H1 (cell line): ENCODE results near the gene WDR91. TPM values are rescaled to one million over a fixed set of nuclear protein-coding genes. Genes with fewer than 3 reads are reported as not detected.

Experiments used
- ASH2L ChIP-seq: fragments of 200-600, 300-600 bp; sonication (generic); IDR thresholded peaks from one replicate; pipeline ENCODE4 v1.7.1; 2017; ENCODE audit warnings: low read length
- CHD2 ChIP-seq: IDR thresholded peaks from 2 replicates; pipeline ENCODE4 v1.6.1; 2012; ENCODE audit warnings: low read length, improper control_type of control experiment
- CTBP2 ChIP-seq: IDR thresholded peaks from 2 replicates; pipeline ENCODE4 v1.7.0; 2011; ENCODE audit warnings: borderline replicate concordance, mild to moderate bottlenecking, moderate library complexity, mixed read lengths, low read length; ENCODE audit not compliant: insufficient read depth, insufficient read length
- POLR2A ChIP-seq, 2 experiments: IDR thresholded peaks; 1 replicate in 1 of 2; 2 replicates in 1 of 2; pipeline ENCODE4 v1.6.1; 2011; ENCODE audit warnings: low read depth in 2 of 2, low read length in 2 of 2, mild to moderate bottlenecking in 2 of 2; ENCODE audit errors: control extremely low read depth in 1 of 2
- POU5F1 ChIP-seq: IDR thresholded peaks from 2 replicates; pipeline ENCODE4 v1.6.1; 2011; ENCODE audit warnings: low read depth, mild to moderate bottlenecking, low read length, moderate library complexity
- polyA plus RNA-seq, 7 experiments: library from polyadenylated mRNA; depleted of rRNA in 3 of 7; stranded (reverse) in 5 of 7; unstranded in 2 of 7; fragments of >200 nt in 5 of 7; fragments of 200-250 nt in 2 of 7; gene quantifications; 1 replicate in 5 of 7; 2 replicates in 1 of 7; 4 replicates in 1 of 7; pipeline versions ENCODE4 v1.2.1 to v1.2.3, GENCODE V29; 2011 to 2013; ENCODE audit warnings: missing spikeins in 2 of 7, mixed read lengths in 2 of 7
- total RNA-seq: library from RNA; stranded (reverse); fragmentation: NEBNext Ultra II Directional; extraction: Animal tissue kit (Norgen Biotek cat#: 25700); gene quantifications from 2 replicates; pipeline ENCODE4 v1.2.1, GENCODE V29; 2021
- TF ChIP-seq, protein P1 (sequence below): fragments of 300-600 bp; sonication (generic); IDR thresholded peaks from 2 replicates; pipeline ENCODE4 v1.7.1; 2012; ENCODE audit warnings: low read length, moderate library complexity, mild to moderate bottlenecking, inconsistent platforms; ENCODE audit not compliant: insufficient replicate concordance
- TF ChIP-seq, protein P2 (sequence below): IDR thresholded peaks from 2 replicates; pipeline ENCODE4 v1.6.1; 2012; ENCODE audit warnings: inconsistent platforms
- TF ChIP-seq, protein P3 (sequence below): IDR thresholded peaks from 2 replicates; pipeline ENCODE4 v1.6.1; 2011; ENCODE audit warnings: low read length, improper control_type of control experiment

Gene WDR91
- total and polyA plus RNA-seq, 2 of the 8 experiments (the other 6 are each of a cell fraction or from before 2014, with no cell fraction given): 8.2 to 14.7 TPM

DNA sequence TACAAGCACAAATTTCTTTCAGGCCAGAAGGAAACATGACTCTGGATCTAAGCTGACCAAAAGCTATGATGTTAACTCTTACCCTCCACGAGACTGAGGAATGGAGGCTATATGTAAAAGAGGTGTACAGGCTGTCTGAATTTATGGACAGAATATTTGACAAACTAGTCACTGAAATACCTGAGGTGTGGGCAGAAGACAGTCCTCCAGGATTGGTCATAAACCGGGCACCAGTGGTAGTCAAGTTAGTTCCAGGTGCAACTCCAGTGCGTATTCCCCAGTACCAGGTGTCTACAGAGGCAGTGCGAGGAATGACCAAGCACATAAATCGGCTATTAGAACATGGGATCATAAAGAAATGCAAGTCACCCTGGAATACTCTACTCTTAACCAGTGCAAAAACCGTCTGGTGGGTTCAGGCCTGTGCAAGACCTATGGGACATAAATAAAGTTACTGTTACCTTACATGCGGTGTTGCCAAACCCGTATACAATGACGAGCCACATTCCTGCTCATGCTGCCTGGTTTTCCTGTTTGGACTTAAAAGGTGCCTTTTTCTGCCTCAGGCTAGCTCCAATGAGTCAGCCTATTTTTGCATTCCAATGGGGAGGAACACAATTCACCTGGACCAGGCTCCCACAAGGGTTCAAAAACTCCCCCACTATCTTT, 34.2 kb downstream of the WDR91 start (continued):
- TF ChIP-seq, protein P1, sequence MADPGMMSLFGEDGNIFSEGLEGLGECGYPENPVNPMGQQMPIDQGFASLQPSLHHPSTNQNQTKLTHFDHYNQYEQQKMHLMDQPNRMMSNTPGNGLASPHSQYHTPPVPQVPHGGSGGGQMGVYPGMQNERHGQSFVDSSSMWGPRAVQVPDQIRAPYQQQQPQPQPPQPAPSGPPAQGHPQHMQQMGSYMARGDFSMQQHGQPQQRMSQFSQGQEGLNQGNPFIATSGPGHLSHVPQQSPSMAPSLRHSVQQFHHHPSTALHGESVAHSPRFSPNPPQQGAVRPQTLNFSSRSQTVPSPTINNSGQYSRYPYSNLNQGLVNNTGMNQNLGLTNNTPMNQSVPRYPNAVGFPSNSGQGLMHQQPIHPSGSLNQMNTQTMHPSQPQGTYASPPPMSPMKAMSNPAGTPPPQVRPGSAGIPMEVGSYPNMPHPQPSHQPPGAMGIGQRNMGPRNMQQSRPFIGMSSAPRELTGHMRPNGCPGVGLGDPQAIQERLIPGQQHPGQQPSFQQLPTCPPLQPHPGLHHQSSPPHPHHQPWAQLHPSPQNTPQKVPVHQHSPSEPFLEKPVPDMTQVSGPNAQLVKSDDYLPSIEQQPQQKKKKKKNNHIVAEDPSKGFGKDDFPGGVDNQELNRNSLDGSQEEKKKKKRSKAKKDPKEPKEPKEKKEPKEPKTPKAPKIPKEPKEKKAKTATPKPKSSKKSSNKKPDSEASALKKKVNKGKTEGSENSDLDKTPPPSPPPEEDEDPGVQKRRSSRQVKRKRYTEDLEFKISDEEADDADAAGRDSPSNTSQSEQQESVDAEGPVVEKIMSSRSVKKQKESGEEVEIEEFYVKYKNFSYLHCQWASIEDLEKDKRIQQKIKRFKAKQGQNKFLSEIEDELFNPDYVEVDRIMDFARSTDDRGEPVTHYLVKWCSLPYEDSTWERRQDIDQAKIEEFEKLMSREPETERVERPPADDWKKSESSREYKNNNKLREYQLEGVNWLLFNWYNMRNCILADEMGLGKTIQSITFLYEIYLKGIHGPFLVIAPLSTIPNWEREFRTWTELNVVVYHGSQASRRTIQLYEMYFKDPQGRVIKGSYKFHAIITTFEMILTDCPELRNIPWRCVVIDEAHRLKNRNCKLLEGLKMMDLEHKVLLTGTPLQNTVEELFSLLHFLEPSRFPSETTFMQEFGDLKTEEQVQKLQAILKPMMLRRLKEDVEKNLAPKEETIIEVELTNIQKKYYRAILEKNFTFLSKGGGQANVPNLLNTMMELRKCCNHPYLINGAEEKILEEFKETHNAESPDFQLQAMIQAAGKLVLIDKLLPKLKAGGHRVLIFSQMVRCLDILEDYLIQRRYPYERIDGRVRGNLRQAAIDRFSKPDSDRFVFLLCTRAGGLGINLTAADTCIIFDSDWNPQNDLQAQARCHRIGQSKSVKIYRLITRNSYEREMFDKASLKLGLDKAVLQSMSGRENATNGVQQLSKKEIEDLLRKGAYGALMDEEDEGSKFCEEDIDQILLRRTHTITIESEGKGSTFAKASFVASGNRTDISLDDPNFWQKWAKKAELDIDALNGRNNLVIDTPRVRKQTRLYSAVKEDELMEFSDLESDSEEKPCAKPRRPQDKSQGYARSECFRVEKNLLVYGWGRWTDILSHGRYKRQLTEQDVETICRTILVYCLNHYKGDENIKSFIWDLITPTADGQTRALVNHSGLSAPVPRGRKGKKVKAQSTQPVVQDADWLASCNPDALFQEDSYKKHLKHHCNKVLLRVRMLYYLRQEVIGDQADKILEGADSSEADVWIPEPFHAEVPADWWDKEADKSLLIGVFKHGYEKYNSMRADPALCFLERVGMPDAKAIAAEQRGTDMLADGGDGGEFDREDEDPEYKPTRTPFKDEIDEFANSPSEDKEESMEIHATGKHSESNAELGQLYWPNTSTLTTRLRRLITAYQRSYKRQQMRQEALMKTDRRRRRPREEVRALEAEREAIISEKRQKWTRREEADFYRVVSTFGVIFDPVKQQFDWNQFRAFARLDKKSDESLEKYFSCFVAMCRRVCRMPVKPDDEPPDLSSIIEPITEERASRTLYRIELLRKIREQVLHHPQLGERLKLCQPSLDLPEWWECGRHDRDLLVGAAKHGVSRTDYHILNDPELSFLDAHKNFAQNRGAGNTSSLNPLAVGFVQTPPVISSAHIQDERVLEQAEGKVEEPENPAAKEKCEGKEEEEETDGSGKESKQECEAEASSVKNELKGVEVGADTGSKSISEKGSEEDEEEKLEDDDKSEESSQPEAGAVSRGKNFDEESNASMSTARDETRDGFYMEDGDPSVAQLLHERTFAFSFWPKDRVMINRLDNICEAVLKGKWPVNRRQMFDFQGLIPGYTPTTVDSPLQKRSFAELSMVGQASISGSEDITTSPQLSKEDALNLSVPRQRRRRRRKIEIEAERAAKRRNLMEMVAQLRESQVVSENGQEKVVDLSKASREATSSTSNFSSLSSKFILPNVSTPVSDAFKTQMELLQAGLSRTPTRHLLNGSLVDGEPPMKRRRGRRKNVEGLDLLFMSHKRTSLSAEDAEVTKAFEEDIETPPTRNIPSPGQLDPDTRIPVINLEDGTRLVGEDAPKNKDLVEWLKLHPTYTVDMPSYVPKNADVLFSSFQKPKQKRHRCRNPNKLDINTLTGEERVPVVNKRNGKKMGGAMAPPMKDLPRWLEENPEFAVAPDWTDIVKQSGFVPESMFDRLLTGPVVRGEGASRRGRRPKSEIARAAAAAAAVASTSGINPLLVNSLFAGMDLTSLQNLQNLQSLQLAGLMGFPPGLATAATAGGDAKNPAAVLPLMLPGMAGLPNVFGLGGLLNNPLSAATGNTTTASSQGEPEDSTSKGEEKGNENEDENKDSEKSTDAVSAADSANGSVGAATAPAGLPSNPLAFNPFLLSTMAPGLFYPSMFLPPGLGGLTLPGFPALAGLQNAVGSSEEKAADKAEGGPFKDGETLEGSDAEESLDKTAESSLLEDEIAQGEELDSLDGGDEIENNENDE: no peak
- TF ChIP-seq, protein P2, sequence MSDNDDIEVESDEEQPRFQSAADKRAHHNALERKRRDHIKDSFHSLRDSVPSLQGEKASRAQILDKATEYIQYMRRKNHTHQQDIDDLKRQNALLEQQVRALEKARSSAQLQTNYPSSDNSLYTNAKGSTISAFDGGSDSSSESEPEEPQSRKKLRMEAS: no peak
- TF ChIP-seq POLR2A (IDR thresholded peaks at IDR 0.05; ENCODE audit: control extremely low read depth in 1 of 2, low read depth in 2 of 2, low read length in 2 of 2): no peak
- TF ChIP-seq, protein P3, sequence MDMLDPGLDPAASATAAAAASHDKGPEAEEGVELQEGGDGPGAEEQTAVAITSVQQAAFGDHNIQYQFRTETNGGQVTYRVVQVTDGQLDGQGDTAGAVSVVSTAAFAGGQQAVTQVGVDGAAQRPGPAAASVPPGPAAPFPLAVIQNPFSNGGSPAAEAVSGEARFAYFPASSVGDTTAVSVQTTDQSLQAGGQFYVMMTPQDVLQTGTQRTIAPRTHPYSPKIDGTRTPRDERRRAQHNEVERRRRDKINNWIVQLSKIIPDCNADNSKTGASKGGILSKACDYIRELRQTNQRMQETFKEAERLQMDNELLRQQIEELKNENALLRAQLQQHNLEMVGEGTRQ: no peak
- TF ChIP-seq POU5F1: no peak
- TF ChIP-seq ASH2L: no peak
- no peak for TF ChIP-seq CHD2
- no peak for TF ChIP-seq CTBP2
